Effector memory CD8-positive, alpha-beta T cell (primary cell): Measurements from ENCODE around the gene OVCA2.

ENCODE experiments used
- ATAC-seq: fragments of 150-1000 bp; cut with Tn5 transposase; replicated peaks from 2 replicates; pipeline ENCODE4 v1.10.0; 2021; ENCODE audit warnings: mild to moderate bottlenecking, moderate library complexity
- DNase-seq, 3 experiments: peaks; one replicate each; pipeline ENCODE4 v3.0.0; 2021
- H3K27ac Mint-ChIP-seq, 2 donors: one replicate each; pipeline ENCODE4 v1.8.0; 2022; ENCODE audit warnings: mild to moderate bottlenecking in 2 of 2, mixed read lengths in 2 of 2, moderate library complexity in 2 of 2
- H3K27me3 Mint-ChIP-seq, 2 donors: one replicate each; pipeline ENCODE4 v1.8.0; 2022; ENCODE audit warnings: mixed read lengths in 2 of 2
- H3K36me3 Mint-ChIP-seq: one replicate; pipeline ENCODE4 v1.8.0; 2022; ENCODE audit warnings: mild to moderate bottlenecking, moderate library complexity, mixed read lengths; ENCODE audit not compliant: insufficient read depth
- H3K4me1 Mint-ChIP-seq, 2 donors: one replicate each; pipeline ENCODE4 v1.8.0; 2022; ENCODE audit warnings: low read depth in 2 of 2, mixed read lengths in 2 of 2
- H3K4me3 Mint-ChIP-seq, 2 donors: one replicate each; pipeline ENCODE4 v1.8.0; 2022; ENCODE audit warnings: mild to moderate bottlenecking in 2 of 2, mixed read lengths in 2 of 2, moderate library complexity in 2 of 2
- H3K9me3 Mint-ChIP-seq, 2 donors: one replicate each; pipeline ENCODE4 v1.8.0; 2022; ENCODE audit warnings: mixed read lengths in 2 of 2

Gene OVCA2

DNA sequence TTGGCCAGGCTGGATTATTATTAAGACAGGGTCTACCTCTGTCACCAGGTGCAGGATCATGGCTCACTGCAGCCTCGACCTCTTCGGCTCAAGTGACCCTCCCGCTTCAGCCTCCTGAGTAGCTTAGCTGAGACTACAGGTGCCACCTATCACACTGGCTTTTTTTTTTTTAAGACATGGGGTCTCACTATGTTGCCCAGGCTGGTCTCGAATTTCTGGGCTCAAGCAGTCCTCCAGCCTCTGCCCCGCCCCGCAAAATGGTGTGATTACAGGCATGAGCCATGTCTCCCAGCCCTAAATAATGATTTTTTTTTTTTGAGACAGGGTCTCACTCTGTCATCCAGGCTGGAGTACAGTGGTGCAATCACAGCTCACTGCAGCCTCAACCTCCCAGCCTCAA, 5.8 kb downstream of the OVCA2 start:
- DNase-seq (no peak), ATAC-seq (no peak)
- no peak overlapping the region for H3K27ac Mint-ChIP-seq
- H3K9me3 Mint-ChIP-seq = no peaks in the 10 kb centered on the region
- peaks cover 22 to 28% of the 10 kb centered on the region in 2 donors for H3K4me1 Mint-ChIP-seq
- H3K4me3 Mint-ChIP-seq = no peak overlapping the region
- no peaks in the 10 kb centered on the region for H3K27me3 Mint-ChIP-seq
- H3K36me3 Mint-ChIP-seq = peaks cover 18% of the 10 kb centered on the region

DNA sequence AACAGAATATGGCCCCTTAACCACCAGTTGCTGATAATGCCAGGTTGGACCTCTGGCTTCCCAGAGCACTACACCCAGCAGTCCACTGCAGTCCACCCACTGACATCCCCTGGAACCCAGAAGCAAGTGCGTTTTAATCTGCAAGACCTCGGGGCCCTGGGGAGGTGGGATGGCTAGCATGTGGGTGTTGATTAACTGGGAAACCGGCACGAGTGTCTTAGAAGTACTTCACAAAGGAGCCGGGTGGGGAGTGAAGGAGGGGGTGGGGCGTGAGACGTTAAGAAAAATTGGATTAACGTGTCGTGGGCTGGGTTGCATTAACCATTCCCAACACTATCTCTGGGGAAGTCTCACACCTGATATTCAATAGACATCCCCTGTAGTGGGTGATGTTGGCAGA, 7.0 kb downstream of the OVCA2 start:
- H3K27me3 Mint-ChIP-seq = no peaks in the 10 kb centered on the region
- H3K27ac Mint-ChIP-seq = peak overlapping the region; percentile 62 to 69

DNA sequence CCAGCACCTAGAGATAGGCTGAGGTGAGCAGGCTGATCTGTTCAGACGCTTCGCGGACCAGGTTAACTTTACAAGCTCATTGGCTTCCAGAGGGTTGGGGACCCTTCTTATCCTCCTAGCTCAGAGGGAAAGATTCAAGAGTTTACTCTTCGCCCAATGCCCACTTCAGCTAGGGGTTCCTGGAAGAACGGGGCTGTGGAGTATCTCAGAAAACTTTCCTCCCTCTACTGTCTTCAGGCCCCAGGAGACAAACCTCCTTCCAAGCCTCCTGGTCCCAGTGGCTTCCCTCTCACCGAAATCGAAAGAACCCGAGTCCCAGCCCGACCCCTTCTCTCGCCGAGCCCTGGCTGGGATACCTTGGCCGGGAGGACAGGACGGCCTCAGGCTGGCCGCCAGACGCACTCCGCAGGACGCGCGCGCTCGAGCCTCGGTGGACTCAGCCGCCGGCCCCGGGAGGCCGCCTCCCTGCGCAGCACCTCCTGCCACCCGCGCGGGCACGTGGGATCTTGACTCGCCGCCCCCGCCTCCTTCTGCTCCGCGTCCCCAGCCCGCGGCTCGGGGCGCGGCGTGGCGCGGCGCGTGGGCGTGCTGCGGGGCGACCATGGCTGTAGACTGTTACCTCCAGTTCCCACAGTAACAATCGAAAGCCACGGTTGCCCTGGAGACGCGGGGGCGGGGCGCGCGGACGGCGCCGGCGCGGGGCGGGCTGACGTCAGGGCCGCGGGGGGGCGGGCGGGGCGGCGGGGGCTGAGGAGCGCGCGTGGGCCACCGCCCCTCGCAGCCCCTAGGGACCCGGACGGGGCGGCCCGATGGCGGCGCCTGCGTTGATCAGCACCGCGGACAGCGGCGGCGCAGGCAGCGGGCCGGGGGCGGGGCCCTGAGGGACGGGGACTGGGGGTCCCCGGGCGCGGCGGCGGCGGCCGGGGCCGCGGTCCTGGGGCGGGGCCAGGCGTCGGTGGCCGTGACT, 7.8 kb downstream of the OVCA2 start:
- H3K27ac Mint-ChIP-seq = peak overlapping the region; percentile 62 to 69
- DNase-seq = peak; percentile 91
- H3K9me3 Mint-ChIP-seq = no peaks in the 10 kb centered on the region
- peaks cover 24% of the 10 kb centered on the region for H3K36me3 Mint-ChIP-seq
- peak overlapping the region; percentile 71 to 72 for H3K4me3 Mint-ChIP-seq
- peaks cover 23 to 28% of the 10 kb centered on the region in 2 donors for H3K4me1 Mint-ChIP-seq
- ATAC-seq = peak; percentile 69
- no peaks in the 10 kb centered on the region for H3K27me3 Mint-ChIP-seq

More for the DNA sequence above, 7.0 kb downstream of the OVCA2 start:
- Mint-ChIP-seq H3K36me3 (peaks cover 19% of the 10 kb centered on the region), H3K9me3 (no peaks in the 10 kb centered on the region), H3K4me1 (peaks cover 19 to 25% of the 10 kb centered on the region in 2 donors), H3K4me3 (peak overlapping the region; percentile 71 to 72)
- ATAC-seq (no peak), DNase-seq (no peak)

DNA sequence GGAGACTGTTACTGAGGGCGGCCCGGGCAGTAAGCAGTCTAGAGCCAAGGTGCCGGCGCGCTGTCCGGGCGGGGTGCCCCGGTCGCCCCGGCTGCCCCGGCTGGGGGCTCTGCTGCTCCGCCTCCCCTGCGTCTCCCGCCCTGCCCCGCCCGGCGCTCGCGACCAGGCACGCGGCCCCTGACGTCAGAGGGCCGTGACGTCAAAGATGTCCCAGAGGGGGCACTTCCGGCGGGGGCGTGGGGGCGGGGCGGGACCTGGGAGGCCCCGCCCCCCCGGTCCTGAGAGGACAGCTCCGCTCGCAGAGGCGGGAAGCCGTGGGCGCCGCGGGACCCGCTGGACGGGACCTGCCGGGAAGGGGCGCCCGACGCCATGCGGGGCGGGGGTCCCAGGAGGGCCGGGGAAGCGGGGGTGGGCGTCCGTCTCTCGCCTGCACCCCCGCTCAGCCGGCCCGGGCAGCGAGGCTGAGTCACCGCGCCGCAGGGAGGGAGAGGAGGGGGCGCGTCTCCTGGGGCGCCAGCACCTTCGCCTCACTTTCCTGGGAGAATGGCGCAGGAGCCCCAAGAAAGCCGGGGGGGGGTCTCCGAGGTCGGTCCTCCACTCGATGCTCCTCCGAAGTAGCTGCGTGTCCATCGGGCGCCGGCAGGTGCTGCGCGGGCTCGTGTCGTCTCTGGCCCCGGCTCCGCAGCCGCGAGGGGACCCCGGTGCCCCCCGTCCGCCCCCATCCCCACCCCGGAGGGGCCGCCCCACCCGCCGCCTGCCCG, 8.7 kb downstream of the OVCA2 start:
- Mint-ChIP-seq H3K27ac (no peak overlapping the region), H3K36me3 (peaks cover 26% of the 10 kb centered on the region), H3K4me1 (peaks cover 24 to 31% of the 10 kb centered on the region in 2 donors), H3K4me3 (peak overlapping the region; percentile 21 to 46), H3K9me3 (no peaks in the 10 kb centered on the region), H3K27me3 (no peaks in the 10 kb centered on the region)
- peak; percentile 22 for ATAC-seq
- DNase-seq = peak; percentile 68 to 73 (median 72)

- H3K36me3 Mint-ChIP-seq = peaks cover 26% of the 10 kb centered on the region
These were observed 9.5 kb downstream of the OVCA2 start for GRCh38 chr17:2051061-2051932.

GRCh38 chr17:2051933-2052559, 10.2 kb downstream of the OVCA2 start:
- no peaks in the 10 kb centered on the region for H3K9me3 Mint-ChIP-seq
- H3K27ac Mint-ChIP-seq = peak overlapping the region; percentile 9 to 67
- ATAC-seq = no peak
- DNase-seq = no peak
- H3K27me3 Mint-ChIP-seq = no peaks in the 10 kb centered on the region
- peak overlapping the region; percentile 54 to 74 for H3K4me3 Mint-ChIP-seq
- peaks cover 29% of the 10 kb centered on the region for H3K36me3 Mint-ChIP-seq
- peaks cover 26 to 31% of the 10 kb centered on the region in 2 donors for H3K4me1 Mint-ChIP-seq

More at GRCh38 chr17:2051061-2051932, 9.5 kb downstream of the OVCA2 start:
- Mint-ChIP-seq H3K9me3 (no peaks in the 10 kb centered on the region), H3K4me1 (peaks cover 24 to 31% of the 10 kb centered on the region in 2 donors), H3K4me3 (peak overlapping the region; percentile 54 to 74), H3K27ac (peak overlapping the region; percentile 9 to 67), H3K27me3 (no peaks in the 10 kb centered on the region)
- ATAC-seq (no peak), DNase-seq (no peak)

DNA sequence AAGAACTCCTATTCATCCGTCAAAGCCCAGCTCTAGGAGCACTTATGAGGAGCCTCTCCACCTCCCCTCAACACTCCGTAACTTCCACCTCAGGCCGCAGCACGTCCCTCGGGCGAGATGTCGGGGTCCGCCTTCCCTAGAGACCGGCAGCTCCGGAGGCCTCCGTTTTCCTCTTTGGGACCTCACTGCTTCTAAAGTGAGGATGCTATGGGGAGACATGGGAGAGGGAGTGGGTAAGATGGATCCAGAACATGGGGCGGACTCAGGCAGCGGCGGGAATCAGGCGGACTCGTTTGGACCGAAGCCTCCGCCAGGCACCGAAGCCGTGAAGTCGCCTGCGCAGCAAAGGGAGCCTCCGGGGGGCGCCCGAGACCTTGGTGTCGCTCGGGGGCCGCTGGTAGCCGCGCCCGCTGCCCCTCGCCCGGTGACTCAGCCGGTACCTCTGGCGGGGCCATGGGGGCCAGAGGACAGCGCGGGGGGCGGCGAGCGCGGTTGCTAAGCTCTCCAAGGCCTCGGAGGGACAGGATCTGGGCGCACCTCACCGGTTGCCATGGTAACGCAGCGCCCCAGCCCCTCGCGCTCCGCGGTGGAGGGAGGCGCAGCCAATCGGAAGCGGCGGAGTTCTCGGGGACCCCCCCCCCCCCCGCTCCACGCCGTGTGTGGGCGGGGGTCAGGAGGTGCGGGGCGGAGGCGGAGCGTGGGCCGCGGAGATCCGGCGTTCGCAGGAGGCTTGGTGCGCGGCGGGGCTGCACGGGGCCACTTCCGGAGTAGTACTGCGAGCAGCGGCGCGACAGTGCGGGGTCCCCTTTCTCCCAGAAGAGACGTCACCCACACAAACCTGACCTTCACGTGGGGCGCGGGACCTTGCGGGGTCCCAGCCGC, 11.8 kb downstream of the OVCA2 start:
- Mint-ChIP-seq H3K27ac (peak overlapping the region; percentile 76 to 84), H3K27me3 (no peaks in the 10 kb centered on the region), H3K4me3 (peak overlapping the region; percentile 76 to 81), H3K36me3 (peaks cover 37% of the 10 kb centered on the region), H3K4me1 (peaks cover 24 to 31% of the 10 kb centered on the region in 2 donors), H3K9me3 (no peaks in the 10 kb centered on the region)
- peak; percentile 68 to 75 (median 74) for DNase-seq
- ATAC-seq = peak; percentile 36

DNA sequence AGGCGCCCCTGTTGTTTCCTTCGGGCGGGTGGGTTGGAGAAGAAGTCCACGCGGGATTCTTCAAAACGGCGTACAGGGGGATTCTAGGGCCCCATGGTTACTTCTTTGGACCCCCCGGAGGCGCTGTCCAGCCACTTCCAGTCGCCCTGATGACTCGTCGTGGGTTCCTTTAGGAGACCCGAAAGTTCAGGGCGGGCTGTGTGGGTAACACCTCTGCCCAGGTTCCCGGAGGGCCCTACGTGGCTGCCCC, 12.4 kb downstream of the OVCA2 start:
- Mint-ChIP-seq H3K36me3 (peaks cover 41% of the 10 kb centered on the region), H3K4me3 (peak overlapping the region; percentile 76 to 81), H3K9me3 (no peaks in the 10 kb centered on the region), H3K4me1 (peaks cover 24 to 30% of the 10 kb centered on the region in 2 donors), H3K27ac (peak overlapping the region; percentile 76 to 84), H3K27me3 (no peaks in the 10 kb centered on the region)
- no peak for ATAC-seq
- peak in 1 of 3 experiments; percentile 67 for DNase-seq

- peak within 1 kb of the TSS; percentile 76 to 84 for H3K27ac Mint-ChIP-seq
- H3K4me1 Mint-ChIP-seq = peaks cover 23 to 27% of the 10 kb centered on the region in 2 donors
- ATAC-seq (peak; percentile 53), DNase-seq (peak; percentile 68 to 82 (median 79))
- peak within 1 kb of the TSS; percentile 76 to 81 for H3K4me3 Mint-ChIP-seq
- H3K36me3 Mint-ChIP-seq = peaks cover 43% of the 10 kb centered on the region
- no peaks in the 10 kb centered on the region for H3K27me3 Mint-ChIP-seq
- H3K9me3 Mint-ChIP-seq = no peaks in the 10 kb centered on the region
These were observed 12.9 kb downstream of the OVCA2 start, which contains the start of gene HIC1 for GRCh38 chr17:2054512-2055291. Gene HIC1, plus strand, starts transcription at chr17:2055103. Its CDS starts 1,588 bp downstream, at chr17:2056691.

- Mint-ChIP-seq H3K4me3 (peak overlapping the region; percentile 76 to 81), H3K36me3 (peaks cover 43% of the 10 kb centered on the region), H3K27ac (no peak overlapping the region), H3K9me3 (no peaks in the 10 kb centered on the region), H3K27me3 (no peaks in the 10 kb centered on the region), H3K4me1 (peaks cover 24 to 33% of the 10 kb centered on the region in 2 donors)
- ATAC-seq (no peak), DNase-seq (no peak)
These were observed 13.7 kb downstream of the OVCA2 start for GRCh38 chr17:2055292-2056205.
